GM21381 (cell line): ENCODE data around the gene IFNA5.

Experiments used
- ATAC-seq: cut with Tn5 transposase; IDR thresholded peaks from one replicate; pipeline ENCODE4 v1.9.1; 2021; ENCODE audit warnings: mild to moderate bottlenecking, moderate library complexity; ENCODE audit not compliant: unreplicated experiment

Gene IFNA5

GRCh38 chr9:21305213-21305612 lies at the start of gene IFNA5:
Gene IFNA5, minus strand, starts transcription at chr9:21305313. Its CDS starts 57 bp downstream, at chr9:21305256.
- no peak for ATAC-seq

GRCh38 chr9:21350787-21351186 lies 45.7 kb upstream of the IFNA5 start, which contains the start of gene IFNA6:
Gene IFNA6, minus strand, starts transcription at chr9:21350887. Its CDS starts 0 bp downstream, at chr9:21350887.
- no peak for ATAC-seq

- no peak for ATAC-seq
These were observed 43.4 kb upstream of the IFNA5 start for GRCh38 chr9:21348430-21348970.

- ATAC-seq: no peak
These were observed 35.6 kb upstream of the IFNA5 start for GRCh38 chr9:21340735-21341134.

- no peak for ATAC-seq
These were observed 31.3 kb upstream of the IFNA5 start for GRCh38 chr9:21336457-21336856.

GRCh38 chr9:21334701-21335632 lies 29.9 kb upstream of the IFNA5 start, which contains the start of gene KLHL9:
Gene KLHL9, minus strand, starts transcription at chr9:21335404. Its CDS starts 545 bp downstream, at chr9:21334859.
- peak; percentile 87 for ATAC-seq

- no peak for ATAC-seq
These were observed 28.1 kb upstream of the IFNA5 start for GRCh38 chr9:21333226-21333625.

GRCh38 chr9:21331676-21332402 lies 26.7 kb upstream of the IFNA5 start:
- no peak for ATAC-seq

GRCh38 chr9:21326526-21327139 lies 21.5 kb upstream of the IFNA5 start:
- peak; percentile 64 for ATAC-seq

GRCh38 chr9:21324047-21324446 lies 18.9 kb upstream of the IFNA5 start:
- no peak for ATAC-seq

- ATAC-seq: no peak
These were observed 17.9 kb upstream of the IFNA5 start for GRCh38 chr9:21322911-21323461.

- ATAC-seq: no peak
These were observed 15.4 kb upstream of the IFNA5 start for GRCh38 chr9:21320465-21320864.

- ATAC-seq: no peak
These were observed 13.1 kb upstream of the IFNA5 start for GRCh38 chr9:21317956-21318923.

- no peak for ATAC-seq
These were observed 11.7 kb upstream of the IFNA5 start for GRCh38 chr9:21316860-21317259.

GRCh38 chr9:21316032-21316842 lies 11.1 kb upstream of the IFNA5 start:
- no peak for ATAC-seq

- no peak for ATAC-seq
These were observed 9.0 kb upstream of the IFNA5 start for GRCh38 chr9:21314152-21314551.

- ATAC-seq: peak; percentile 57
These were observed 6.8 kb upstream of the IFNA5 start for GRCh38 chr9:21311889-21312288.

- ATAC-seq: no peak
These were observed 9.1 kb downstream of the IFNA5 start for GRCh38 chr9:21295992-21296391.
